OCI-LY7 (cell line): ENCODE measurements around the gene TP73. TPM values are rescaled to one million over a fixed set of nuclear protein-coding genes. Genes with fewer than 3 reads are reported as not detected.
A peak's percentile ranks its signal among the peaks of the same experiment; 100 is the strongest.

Experiments used
- BruUV-seq: library from RNA; stranded (reverse); fragments of 400-500 nt; replicated peaks from 2 replicates; lab custom pipeline; 2021; lab: Mats Ljungman, UMichigan
- CTCF ChIA-PET: fragments of 300-600 bp; sonication (Branson Sonifier 250); formaldehyde crosslinking; loops from one replicate; lab custom pipeline; 2022; ENCODE audit warnings: antibody characterized with exemption; ENCODE audit not compliant: unreplicated experiment; lab: Charles Lee
- POLR2A ChIA-PET: fragments of 300-600 bp; sonication (Branson Sonifier 250); formaldehyde crosslinking; loops from one replicate; lab custom pipeline; 2022; ENCODE audit warnings: antibody characterized with exemption; lab: Charles Lee
- DNase-seq: peaks from one replicate; pipeline ENCODE4 v3.0.0-alpha.2; 2015; ENCODE audit warnings: low spot score
- H2AFZ ChIP-seq: fragments of 200-600 bp; sonication (generic), shearing (Covaris generic); 2 replicates; pipeline ENCODE4 v1.6.1; 2014; ENCODE audit warnings: mild to moderate bottlenecking, antibody characterized with exemption, low read length, moderate library complexity
- H3K27ac ChIP-seq: fragments of 200-600 bp; sonication (generic); 2 replicates; pipeline ENCODE4 v1.5.1; 2014; ENCODE audit warnings: mixed run types, low read depth, mild to moderate bottlenecking, moderate library complexity, low read length, inconsistent platforms; ENCODE audit not compliant: poor library complexity, severe bottlenecking
- H3K36me3 ChIP-seq: fragments of 200-600 bp; sonication (generic); 2 replicates; pipeline ENCODE4 v1.6.1; 2014; ENCODE audit warnings: mild to moderate bottlenecking, antibody characterized with exemption, low read length, moderate library complexity, mixed read lengths; ENCODE audit not compliant: insufficient read depth
- H3K4me1 ChIP-seq: fragments of 200-600 bp; sonication (generic); 2 replicates; pipeline ENCODE4 v1.5.1; 2014; ENCODE audit warnings: mild to moderate bottlenecking, low read length; ENCODE audit not compliant: insufficient read depth, poor library complexity, severe bottlenecking
- H3K4me2 ChIP-seq: fragments of 200-600 bp; sonication (generic); 2 replicates; pipeline ENCODE4 v1.6.1; 2014; ENCODE audit warnings: mild to moderate bottlenecking, low read length
- H3K4me3 ChIP-seq: fragments of 200-600 bp; sonication (generic); 2 replicates; pipeline ENCODE4 v1.5.1; 2014; ENCODE audit warnings: mild to moderate bottlenecking, low read depth, low read length; ENCODE audit not compliant: poor library complexity, severe bottlenecking
- H3K79me2 ChIP-seq: fragments of 200-600 bp; sonication (generic); 2 replicates; pipeline ENCODE4 v1.6.1; 2016; ENCODE audit warnings: low read depth, mild to moderate bottlenecking, low read length, moderate library complexity, mixed read lengths; ENCODE audit not compliant: insufficient read depth
- H3K9me2 ChIP-seq: fragments of 200-600 bp; sonication (generic); 2 replicates; pipeline ENCODE4 v1.6.1; 2016; ENCODE audit warnings: mild to moderate bottlenecking, low read length, mixed read lengths; ENCODE audit not compliant: insufficient read depth
- H3K9me3 ChIP-seq: fragments of 200-600 bp; sonication (generic); 2 replicates; pipeline ENCODE4 v1.6.1; 2014; ENCODE audit warnings: mild to moderate bottlenecking, mixed run types, low read length, mixed read lengths
- H4K20me1 ChIP-seq: fragments of 200-600 bp; sonication (generic); 2 replicates; pipeline ENCODE4 v1.6.1; 2014; ENCODE audit warnings: mild to moderate bottlenecking, antibody characterized with exemption, low read length, moderate library complexity, mixed read lengths; ENCODE audit not compliant: insufficient read depth
- EZH2phosphoT487 ChIP-seq: fragments of 200-600 bp; sonication (generic); IDR thresholded peaks from 2 replicates; pipeline ENCODE4 v1.6.1; 2018; ENCODE audit warnings: low read depth, borderline replicate concordance, mild to moderate bottlenecking, mixed run types, antibody characterized with exemption, low read length, moderate library complexity, mixed read lengths
- intact Hi-C: fragments of 100-400 bp; cut with micrococcal nuclease; formaldehyde crosslinking; loops from one replicate; pipeline ENCODE4 v1.10.0; 2022; ENCODE audit not compliant: unreplicated experiment
- total RNA-seq, 2 experiments: library from RNA; depleted of rRNA in 1 of 2; stranded (reverse); fragments of >200 nt in 1 of 2; shearing (Covaris generic) in 1 of 2; gene quantifications; 2 replicates each; pipeline ENCODE4 v1.2.3, GENCODE V29; 2014 to 2022
- TF ChIP-seq, protein P1 (sequence below): fragments of 200-600 bp; sonication (generic); conservative IDR thresholded peaks from 2 replicates; pipeline ENCODE4 v1.5.1; 2014; ENCODE audit warnings: mild to moderate bottlenecking, antibody characterized with exemption, low read length, moderate library complexity, mixed read lengths

The TP73 gene
- total RNA-seq, 2 experiments from 2014 or later = 0.48 TPM; not detected in 1

DNA sequence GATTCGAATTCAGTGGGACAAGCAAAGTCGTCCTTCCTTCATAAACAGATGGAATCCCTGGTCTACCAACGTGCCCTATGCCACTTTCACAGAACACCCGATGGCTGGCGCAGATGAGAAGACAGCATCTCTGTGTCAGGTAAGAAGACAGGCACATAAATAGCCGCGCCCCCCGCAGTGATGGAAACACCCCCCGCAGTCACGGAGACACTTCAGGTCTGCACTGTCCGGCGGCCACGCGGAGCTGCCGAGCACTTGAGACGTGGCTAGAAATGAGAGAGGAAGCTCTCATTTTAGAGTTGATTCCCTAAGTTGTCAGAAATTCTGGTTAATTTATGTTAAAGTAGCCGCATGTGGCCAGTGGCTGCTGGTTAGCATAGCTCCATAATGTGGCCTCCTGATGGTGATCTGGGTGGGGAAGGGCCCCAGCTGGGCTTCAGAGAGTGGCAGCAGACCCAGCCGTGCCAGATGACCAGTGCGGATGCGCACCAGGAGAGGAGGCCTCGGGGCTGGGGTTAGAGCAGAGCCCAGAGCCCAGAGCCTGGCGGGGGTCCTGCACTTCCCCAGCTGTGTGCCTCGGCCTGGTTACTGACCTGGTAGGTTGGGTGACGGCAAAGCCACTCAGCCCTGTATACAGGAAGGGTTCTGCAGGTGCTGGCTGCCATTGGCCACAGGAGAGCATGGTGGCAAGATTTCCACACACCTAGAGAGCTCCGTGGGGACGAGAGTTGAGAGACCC is 24.6 kb upstream of the TP73 start:
- H3K36me3 ChIP-seq = peaks cover 21% of the 10 kb centered on the region
- no peak overlapping the region for H3K4me3 ChIP-seq
- TF ChIP-seq, protein P1, sequence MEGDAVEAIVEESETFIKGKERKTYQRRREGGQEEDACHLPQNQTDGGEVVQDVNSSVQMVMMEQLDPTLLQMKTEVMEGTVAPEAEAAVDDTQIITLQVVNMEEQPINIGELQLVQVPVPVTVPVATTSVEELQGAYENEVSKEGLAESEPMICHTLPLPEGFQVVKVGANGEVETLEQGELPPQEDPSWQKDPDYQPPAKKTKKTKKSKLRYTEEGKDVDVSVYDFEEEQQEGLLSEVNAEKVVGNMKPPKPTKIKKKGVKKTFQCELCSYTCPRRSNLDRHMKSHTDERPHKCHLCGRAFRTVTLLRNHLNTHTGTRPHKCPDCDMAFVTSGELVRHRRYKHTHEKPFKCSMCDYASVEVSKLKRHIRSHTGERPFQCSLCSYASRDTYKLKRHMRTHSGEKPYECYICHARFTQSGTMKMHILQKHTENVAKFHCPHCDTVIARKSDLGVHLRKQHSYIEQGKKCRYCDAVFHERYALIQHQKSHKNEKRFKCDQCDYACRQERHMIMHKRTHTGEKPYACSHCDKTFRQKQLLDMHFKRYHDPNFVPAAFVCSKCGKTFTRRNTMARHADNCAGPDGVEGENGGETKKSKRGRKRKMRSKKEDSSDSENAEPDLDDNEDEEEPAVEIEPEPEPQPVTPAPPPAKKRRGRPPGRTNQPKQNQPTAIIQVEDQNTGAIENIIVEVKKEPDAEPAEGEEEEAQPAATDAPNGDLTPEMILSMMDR = no peak
- no peak for TF ChIP-seq EZH2phosphoT487
- H3K79me2 ChIP-seq = no peaks in the 10 kb centered on the region
- H3K27ac ChIP-seq = no peak overlapping the region
- no TSS peak for BruUV-seq
- intact Hi-C loops = no loop called here
- no peak overlapping the region for H3K4me2 ChIP-seq
- H3K9me3 ChIP-seq = no peaks in the 10 kb centered on the region
- ChIA-PET CTCF (no interaction called here), POLR2A (interaction anchor here (0.8 kb wide), 1 partner anchor 11 kb away, joined by 3 read pairs; no protein-coding TSS in a partner anchor)
- peaks cover 16% of the 10 kb centered on the region for H3K4me1 ChIP-seq
- H3K9me2 ChIP-seq = no peaks in the 10 kb centered on the region
- no peak overlapping the region for H2AFZ ChIP-seq
- H4K20me1 ChIP-seq = no peaks in the 10 kb centered on the region
- DNase-seq = no peak

DNA sequence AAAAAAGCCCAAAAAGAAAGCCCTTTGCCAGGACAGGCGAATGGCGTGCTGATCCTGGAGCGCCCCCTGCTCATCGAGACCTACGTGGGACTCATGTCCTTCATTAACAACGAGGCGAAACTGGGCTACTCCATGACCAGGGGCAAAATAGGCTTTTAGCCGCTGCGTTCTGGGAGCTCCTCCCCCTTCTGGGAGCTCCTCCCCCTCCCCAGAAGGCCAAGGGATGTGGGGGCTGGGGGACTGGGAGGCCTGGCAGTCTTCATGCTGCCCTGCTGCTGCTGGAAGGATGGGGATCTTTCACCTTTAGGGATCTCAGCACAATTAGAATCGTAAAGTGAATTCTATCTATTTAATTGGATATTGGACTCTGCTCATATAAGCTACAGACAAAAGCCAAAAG is 23.9 kb upstream of the TP73 start:
- Histone ChIP-seq H3K79me2 (no peaks in the 10 kb centered on the region), H3K9me2 (no peaks in the 10 kb centered on the region), H3K4me1 (peaks cover 14% of the 10 kb centered on the region), H3K9me3 (no peaks in the 10 kb centered on the region), H3K27ac (no peak overlapping the region), H3K4me2 (no peak overlapping the region), H3K36me3 (peaks cover 24% of the 10 kb centered on the region), H4K20me1 (no peaks in the 10 kb centered on the region), H3K4me3 (no peak overlapping the region), H2AFZ (no peak overlapping the region)
- DNase-seq = no peak
- BruUV-seq = no TSS peak
- ChIA-PET CTCF (no interaction called here), POLR2A (interaction anchor here (0.8 kb wide), 1 partner anchor 11 kb away, joined by 3 read pairs; no protein-coding TSS in a partner anchor)
- TF ChIP-seq, protein P1 = no peak
- no peak for TF ChIP-seq EZH2phosphoT487
- intact Hi-C loops = no loop called here

DNA sequence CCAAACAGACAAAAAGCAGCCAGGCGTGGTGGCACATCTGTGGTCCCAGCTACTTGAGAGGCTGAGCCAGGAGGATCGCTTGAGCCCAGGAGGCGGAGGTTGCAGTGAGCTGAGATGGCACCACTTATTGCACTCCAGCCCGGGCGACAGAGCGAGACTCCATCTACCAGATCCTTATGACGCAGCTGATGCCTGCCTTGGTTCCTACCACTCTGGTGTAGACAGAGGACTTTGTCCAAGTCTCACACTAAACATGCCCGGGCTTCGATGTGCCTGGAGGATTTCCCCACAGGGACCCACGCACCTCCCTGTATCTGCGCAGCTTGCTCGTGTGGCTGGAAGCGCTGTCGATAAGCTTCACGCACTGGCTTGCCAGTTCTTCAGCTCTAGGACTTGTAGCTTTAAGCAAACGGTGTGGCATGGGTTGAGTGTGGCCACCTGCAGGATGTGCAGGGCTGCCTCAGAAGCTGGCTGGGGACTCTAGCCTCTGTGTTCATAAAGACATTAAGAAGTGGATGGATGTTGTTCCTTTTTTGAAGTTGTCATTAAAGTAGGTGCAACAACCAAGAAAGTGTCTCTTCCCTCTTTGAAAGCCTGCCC is 22.7 kb upstream of the TP73 start:
- TF ChIP-seq EZH2phosphoT487 = no peak
- TF ChIP-seq, protein P1 = no peak
- H3K4me2 ChIP-seq = no peak overlapping the region
- no peak overlapping the region for H3K27ac ChIP-seq
- H3K4me1 ChIP-seq = peaks cover 7% of the 10 kb centered on the region
- no peak for DNase-seq
- ChIA-PET CTCF (no interaction called here), POLR2A (no interaction called here)
- no peak overlapping the region for H2AFZ ChIP-seq
- TSS peak; percentile 73 for BruUV-seq
- intact Hi-C loops = no loop called here
- H3K9me3 ChIP-seq = no peaks in the 10 kb centered on the region
- no peaks in the 10 kb centered on the region for H3K79me2 ChIP-seq
- H3K9me2 ChIP-seq = no peaks in the 10 kb centered on the region
- peaks cover 32% of the 10 kb centered on the region for H3K36me3 ChIP-seq
- no peaks in the 10 kb centered on the region for H4K20me1 ChIP-seq
- H3K4me3 ChIP-seq = no peak overlapping the region
